ENCODE results near the gene ASCL5.
A peak's percentile ranks its signal among the peaks of the same experiment; 100 is the strongest.

Gene ASCL5

DNA sequence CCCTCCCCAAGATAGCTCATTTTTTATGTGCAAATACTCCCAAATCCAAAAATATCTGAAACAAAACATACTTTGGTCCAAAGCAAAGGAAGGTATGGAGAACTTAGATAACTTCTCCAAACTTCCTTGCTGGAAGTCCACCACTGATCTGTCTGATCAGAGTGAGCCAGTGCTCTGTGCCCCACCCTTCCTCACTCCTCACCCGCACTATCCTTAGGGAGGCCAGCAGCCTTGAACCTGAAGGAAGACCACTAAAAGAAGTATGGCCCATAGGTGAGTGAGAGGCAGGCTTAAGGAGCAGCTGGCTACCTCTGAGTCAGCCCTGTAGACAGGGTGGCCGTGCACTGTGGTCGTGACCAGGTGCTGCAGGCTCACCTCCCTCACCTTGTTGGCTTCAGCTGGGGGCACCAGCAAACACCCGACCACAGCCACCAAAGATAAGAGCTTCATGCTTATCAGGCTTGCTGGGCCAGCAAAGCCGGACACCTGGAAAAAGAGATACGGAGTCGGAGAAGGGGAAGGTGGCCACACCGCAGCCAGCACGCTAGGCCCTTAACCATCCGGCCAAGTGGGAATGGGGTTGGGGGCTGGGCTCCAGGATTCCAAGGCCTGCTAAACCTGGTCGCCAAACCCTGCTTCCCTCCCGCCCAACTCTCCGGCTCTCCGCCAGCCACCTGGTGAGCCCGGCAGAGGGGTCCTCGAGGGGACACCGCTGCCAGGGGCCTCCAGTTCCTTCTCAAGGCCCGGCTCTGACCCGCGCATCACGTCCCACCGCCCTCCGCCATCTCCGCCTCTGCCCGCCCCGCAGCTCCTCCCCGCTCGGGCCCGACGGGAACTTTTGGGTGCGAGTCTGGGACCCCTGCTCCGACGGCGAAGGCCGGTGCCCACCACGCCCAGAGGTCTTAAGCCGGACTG, 26.7 kb upstream of the ASCL5 start:
- no peak for DNase-seq

DNA sequence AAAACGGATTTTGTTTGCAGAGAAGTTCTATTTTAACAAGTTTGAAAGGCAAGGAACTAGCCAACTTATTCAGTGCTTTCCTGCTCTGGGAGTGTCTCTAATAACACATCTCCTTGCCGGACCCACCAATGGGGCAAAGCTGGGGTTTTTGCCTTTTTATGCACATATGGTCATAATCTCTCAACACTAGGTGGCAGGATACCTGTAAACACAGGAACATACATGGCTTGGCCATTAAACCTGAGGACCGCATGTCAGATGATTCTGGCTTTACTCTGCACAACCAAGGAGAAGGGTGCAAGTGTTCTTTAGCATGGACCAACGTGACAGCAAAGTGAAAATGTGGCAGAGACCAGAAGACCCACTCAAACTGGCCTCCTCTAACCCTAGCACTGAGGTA, 22.4 kb upstream of the ASCL5 start:
- DNase-seq = no peak

DNA sequence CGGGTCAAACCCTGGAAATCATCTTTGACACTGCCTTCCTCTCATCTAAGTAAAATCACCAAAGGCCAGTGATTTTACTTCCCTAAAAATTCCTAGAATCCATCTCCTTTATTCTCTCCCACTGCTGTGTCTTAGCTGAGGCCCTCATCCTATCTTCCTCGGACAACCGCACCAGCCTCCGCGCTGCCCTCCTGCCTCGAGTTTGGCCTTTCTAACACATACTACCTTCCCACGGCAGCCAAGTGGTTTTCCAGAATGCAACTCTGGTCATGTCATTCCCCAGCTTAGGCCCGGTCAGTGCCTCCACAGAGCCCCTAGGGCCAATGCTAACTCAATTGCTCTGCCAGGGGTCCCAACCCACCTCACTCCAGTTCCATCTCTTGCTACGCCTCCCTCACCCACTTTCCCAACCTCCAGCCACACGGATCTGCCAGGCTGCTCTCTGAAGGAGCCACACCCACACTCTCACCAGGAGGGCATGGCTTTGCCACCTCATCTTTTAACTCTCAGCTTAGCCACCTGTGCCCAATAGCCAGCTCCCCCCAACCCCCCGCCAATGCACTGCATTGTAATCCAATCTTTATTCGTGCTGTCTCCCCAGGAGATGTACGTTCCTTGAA, 20.5 kb upstream of the ASCL5 start:
- DNase-seq = no peak

DNA sequence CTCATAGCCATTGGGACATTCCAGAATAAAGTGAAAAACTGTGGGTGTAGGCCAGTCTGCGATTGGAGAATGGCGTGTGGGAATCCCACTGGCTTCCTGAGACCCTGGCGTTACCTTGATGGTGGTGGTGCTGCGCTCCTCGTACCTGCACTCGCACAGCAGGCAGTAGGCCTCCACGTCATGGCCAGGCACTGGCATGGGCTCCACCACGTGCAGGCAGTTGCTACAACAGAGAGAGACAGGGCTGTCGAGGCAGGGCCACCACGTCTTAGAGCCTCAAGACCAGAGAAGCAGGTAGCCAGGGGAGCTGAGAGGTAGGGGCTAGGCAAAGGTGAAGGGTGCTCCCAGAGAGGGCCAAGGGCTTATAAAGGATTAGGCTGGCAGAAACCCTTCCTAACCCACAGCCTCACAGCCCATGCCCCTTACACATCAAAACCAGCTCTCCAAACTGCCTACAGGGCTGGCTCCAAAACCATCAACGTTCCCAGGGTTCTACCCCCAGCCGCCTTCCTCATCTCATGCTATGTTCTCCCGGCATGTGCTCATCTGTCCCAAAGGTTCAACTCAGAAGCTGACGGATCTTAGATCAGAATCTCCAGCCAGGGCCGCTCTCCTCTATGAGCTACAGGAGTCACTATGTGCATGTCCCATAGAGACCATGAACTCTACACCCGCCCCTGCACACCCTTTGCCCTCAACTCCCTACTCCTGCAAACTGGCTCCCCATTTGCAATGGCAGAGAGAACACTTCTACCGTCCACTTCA, 19.8 kb upstream of the ASCL5 start:
- no peak for DNase-seq

- no peak for DNase-seq
These were observed 18.8 kb upstream of the ASCL5 start for GRCh38 chr1:201145816-201146215.

GRCh38 chr1:201145132-201145531, 18.1 kb upstream of the ASCL5 start:
- DNase-seq = no peak

GRCh38 chr1:201144701-201145100, 17.7 kb upstream of the ASCL5 start:
- DNase-seq = no peak

GRCh38 chr1:201143726-201144635, 17.0 kb upstream of the ASCL5 start:
- no peak for DNase-seq

- DNase-seq = no peak
These were observed 16.1 kb upstream of the ASCL5 start for GRCh38 chr1:201142849-201143725.

DNA sequence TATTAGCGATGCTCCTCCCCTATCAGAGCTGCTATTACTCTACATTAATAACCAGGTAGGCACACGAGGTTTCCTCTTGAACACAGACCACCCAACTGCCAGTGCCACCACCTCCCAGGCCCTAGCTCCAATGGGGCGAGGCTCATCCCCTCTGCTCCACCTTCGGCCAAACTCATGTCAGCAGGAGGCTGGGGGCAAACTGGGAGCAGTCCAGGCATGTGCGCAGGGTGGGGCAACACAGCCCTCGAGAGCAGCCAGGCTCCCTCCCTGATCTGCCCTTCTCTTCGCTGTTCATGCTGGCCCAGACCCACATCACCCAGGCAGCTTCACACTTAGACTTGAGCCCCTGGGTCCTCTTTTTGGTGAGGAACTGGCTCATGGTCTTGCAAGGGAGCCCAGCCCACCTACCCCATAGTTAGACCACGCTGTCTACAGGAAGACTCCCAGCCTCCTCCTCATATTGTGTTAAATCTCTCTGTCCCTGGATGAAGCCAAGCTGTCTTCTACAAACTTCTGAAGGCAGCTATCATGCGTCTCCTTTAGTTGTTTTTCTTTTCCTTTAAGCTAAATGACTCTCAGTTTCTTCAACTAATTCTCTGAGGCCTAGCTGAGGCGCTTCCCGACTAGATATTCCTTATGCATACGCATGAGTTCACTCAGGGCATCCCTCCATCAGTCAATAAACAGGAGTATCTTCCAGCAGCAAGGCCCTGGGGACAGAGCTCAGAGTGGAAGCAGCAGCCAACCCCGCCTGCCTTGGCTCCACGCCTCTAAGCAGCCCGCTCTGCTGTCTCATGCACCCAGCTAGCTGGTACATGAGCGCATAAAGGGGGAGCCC, 15.2 kb upstream of the ASCL5 start:
- peak; percentile 65 for DNase-seq

DNA sequence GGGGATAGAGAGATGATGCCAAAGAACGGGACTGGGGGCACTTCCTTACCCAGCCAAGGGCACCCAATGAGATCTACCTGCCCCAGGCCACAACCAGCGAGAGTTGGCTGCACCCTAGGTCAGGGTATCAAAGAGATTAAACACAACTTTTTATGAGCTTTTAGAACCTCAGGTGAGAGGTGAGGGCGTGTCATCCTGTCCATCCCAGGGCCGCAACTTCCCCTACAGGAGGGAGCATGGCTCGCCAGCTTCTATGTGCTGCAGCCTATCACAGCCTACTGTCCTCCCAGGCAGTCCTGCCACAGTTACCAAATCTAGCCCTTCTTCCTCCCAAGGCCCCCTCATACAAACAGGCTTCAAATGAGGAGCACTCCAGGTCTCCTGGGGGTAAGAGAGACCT, 14.4 kb upstream of the ASCL5 start:
- DNase-seq = no peak

- DNase-seq = no peak
These were observed 13.9 kb upstream of the ASCL5 start for GRCh38 chr1:201140941-201141260.

DNA sequence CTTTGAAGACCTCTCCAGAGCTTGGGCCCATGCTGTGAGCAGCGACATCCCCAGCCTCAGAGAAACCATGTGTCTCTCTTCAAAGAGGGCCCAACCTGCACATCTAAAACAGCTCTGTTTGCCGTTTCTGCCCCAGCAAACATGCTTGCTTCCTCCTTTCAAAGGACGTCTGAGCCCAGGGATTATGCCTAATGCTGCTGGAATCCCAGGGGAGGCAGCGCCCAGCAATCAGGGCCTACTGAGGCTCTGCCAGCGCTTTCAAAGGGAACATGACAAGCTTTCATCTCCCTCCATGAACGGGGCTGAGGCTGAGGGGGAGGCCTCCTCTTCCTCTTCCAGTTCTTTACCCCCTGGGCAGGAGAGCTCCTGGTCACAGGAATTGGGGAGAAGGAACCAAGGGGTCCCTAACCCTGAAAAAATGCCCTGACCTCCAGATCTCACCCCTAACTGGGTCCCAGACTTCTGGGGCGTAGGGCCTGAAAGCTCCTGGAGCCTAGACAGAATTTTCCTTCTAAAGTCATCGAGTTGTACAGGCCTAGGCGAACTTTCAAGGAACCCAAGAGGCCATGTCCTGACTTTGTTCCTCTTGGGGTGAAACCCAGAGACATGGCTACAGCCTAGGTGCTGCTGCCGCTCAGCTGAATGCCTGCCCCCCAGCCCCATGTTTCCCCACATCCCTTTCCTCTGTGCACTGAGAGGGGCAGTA, 13.4 kb upstream of the ASCL5 start:
- no peak for DNase-seq

- DNase-seq = no peak
These were observed 12.8 kb upstream of the ASCL5 start for GRCh38 chr1:201139756-201140155.

DNA sequence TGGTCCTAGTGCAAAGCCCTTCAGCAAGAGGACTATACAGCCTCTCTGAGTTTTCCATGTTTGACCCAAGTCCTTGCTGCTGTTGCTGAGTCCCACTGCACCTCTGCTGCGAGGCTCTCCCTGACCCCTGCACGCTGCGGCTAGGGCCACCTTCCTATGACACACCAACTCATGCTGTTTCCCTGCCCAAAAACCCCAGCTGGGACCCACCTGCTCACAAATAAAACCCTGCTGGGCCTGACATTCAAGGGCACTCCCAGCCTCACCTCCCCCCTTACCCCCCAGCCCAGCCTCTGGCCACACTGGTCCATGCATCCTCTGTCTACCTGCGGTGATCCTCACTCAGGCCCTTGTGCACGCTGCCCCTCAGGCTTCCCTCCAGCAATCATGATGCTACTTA, 12.3 kb upstream of the ASCL5 start:
- no peak for DNase-seq

DNA sequence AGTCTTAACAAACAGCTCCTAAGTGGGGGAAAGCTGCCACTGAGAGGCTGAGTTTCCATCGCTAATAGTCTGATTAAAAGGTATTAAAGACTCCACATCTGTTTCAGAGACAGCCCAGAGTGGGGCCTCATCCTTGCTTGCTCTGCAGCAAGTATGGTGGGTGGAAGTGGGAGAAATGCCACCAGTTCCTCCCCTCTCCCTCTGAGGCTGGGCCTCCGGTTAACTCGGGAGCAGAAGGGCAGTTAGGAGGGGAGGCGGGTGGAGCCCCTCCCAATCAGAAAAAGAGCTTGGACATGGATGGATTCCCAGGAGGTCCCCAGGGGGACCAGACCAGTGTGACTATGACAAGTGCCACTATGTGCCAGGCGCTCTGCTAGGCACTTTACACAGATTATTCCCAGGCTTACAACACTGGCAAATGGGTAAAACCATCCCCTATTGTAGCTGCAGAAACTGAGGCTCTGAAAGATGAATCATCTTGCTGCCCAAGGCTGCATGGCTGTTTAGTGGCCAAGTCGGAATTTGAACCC, 11.4 kb upstream of the ASCL5 start:
- DNase-seq = no peak

DNA sequence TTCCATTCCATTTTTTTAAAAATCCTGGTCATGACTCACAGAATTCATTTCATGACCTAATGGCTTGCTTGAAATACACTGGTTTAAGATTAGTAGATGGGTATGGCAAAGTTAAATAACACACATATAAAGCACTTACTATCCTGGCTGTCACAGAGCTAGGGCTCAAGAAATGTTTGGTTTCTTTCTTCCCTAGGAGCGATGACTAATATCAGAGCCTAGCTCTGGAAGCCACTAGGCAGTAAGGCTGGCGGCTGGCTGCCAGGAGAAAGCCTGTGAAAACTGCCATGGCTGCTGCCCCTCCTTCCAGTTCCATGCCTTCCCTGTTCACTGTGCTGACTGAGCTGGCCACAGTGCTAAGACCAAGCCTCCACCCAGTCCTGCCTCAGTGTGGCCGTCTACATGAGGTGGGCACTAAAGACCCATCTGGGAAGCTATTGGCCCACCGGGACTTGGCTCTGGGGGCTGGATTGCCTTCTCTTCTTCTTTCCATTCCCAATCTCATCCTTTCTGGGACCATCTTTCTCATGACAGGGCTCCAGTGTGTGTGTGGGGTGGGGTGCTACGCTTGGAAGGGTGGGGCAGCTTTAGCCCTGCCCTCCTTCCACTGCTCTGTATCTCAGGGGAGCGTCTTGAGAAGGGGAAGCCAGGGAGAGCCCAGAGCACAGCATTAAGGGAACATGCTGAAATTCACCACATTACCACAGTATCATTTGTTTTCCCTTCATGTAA, 10.8 kb upstream of the ASCL5 start:
- DNase-seq = no peak

- no peak for DNase-seq
These were observed 10.0 kb upstream of the ASCL5 start for GRCh38 chr1:201137024-201137392.

DNA sequence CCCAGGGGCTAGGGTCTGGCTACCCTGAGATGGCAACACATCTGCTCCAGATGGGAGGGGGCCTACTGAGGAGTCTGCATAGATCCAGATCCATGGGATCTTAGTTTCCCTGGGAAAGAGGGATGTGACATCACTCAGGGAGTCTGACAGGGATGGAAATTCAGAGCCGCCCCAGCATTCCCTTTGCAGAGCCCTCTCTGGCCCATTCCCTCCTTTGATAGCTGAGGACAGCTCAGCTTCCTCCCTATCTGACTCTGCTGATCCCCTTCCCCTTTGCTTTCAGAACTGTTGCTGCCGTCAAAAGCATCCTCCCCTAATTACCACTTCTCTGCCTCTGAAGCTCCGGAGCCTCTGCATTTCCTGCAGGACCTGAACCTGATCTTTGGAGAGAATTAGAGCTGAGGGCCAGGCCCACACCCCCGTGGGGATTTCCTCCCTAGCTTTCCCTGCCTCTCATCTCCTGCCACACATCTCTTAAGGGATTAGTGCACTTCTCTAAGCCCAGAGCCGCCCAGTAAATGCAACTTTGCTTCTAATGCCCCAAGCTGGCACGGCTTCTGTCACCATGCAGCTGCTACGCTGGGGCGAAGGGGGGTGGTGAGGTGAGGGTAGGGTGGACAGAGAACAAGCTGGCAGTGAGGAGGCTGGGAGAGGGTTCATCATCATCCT, 9.5 kb upstream of the ASCL5 start:
- peak; percentile 33 for DNase-seq
